ENCODE results near the gene SLC35E4. TPM values are rescaled to one million over a fixed set of nuclear protein-coding genes. Genes with fewer than 3 reads are reported as not detected.

Gene SLC35E4
- total and polyA plus RNA-seq, 9 of the 15 experiments (the other 6 are each of a cell fraction or from before 2014, with no cell fraction given), result 0.06 to 2.3 (median 0.86) TPM; not detected in 1

GRCh38 chr22:30635273-30636225 lies at the start of gene SLC35E4 (continued):
- TF ChIP-seq VEZF1 (CRISPR knock-in tag; IDR thresholded peaks at IDR 0.05) (peak; percentile 79), ELK3 (CRISPR knock-in tag; IDR thresholded peaks at IDR 0.05) (no peak), ATF7 (IDR thresholded peaks at IDR 0.05) (no peak), MGA (IDR thresholded peaks at IDR 0.05) (no peak), USF2 (CRISPR knock-in tag; IDR thresholded peaks at IDR 0.05) (no peak), ZKSCAN1 (IDR thresholded peaks at IDR 0.05; ENCODE audit: low read depth, low read length) (0 out of 2 replicates have a peak, but pooled peaks have one; percentile 13), UBTF (IDR thresholded peaks at IDR 0.05; ENCODE audit: borderline replicate concordance in 1 of 2, low read depth in 2 of 2, low read length in 2 of 2) (peak in 1 of 2 experiments; percentile 77; a peak in 1 of 4 replicates)
